ENCODE data around the gene NRXN3.
"Not testable (repeated sequence)": the region's sequence is repeated elsewhere in the genome, so short reads cannot be mapped to it uniquely, and the experiment has no call there.

Gene NRXN3

GRCh38 chr14:78519863-78520262, 349.7 kb downstream of the NRXN3 start:
- DNase-seq (ENCODE audit: low spot score) = peak; percentile 15
- no peak for TF ChIP-seq CTCF (IDR thresholded peaks at IDR 0.05; ENCODE audit: borderline replicate concordance, control extremely low read depth, extremely low read depth, insufficient read depth, missing control alignments)
- in situ Hi-C loops (cut with MboI; ENCODE audit: low sequenced_read_pairs, unreplicated experiment) = no loop called here

- in situ Hi-C loops (cut with MboI; ENCODE audit: low sequenced_read_pairs, unreplicated experiment) = no loop called here
- TF ChIP-seq CTCF (IDR thresholded peaks at IDR 0.05; ENCODE audit: borderline replicate concordance, control extremely low read depth, extremely low read depth, insufficient read depth, missing control alignments) = no peak
- no peak for DNase-seq (ENCODE audit: low spot score)
These were observed 354.0 kb downstream of the NRXN3 start for GRCh38 chr14:78524196-78524595.

GRCh38 chr14:78524766-78525165, 354.6 kb downstream of the NRXN3 start:
- no peak for DNase-seq (ENCODE audit: low spot score)
- in situ Hi-C loops (cut with MboI; ENCODE audit: low sequenced_read_pairs, unreplicated experiment) = no loop called here

DNA sequence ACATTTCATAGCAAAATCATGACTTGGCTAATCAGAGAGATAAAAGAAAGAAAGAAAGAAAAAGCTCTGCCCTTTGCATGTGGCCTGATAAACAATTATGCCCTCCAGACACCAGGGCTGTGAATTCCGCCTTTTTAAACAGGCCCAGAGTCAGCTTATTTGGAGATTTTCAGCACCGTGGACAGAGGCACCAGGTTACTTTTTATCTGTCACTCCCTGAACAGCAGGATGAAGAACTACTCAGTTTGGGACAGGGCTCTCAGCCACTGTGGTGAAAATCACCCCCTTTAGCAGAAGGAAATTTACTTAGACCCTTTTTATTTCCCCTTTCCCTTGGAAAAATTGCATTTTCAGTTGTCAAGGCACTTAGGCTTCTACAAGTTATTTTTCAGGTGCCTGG, 359.9 kb downstream of the NRXN3 start:
- peak; percentile 10 for DNase-seq (ENCODE audit: low spot score)
- no peak for TF ChIP-seq CTCF (IDR thresholded peaks at IDR 0.05; ENCODE audit: borderline replicate concordance, control extremely low read depth, extremely low read depth, insufficient read depth, missing control alignments)
- in situ Hi-C loops (cut with MboI; ENCODE audit: low sequenced_read_pairs, unreplicated experiment) = no loop called here

More at GRCh38 chr14:78524766-78525165, 354.6 kb downstream of the NRXN3 start:
- TF ChIP-seq CTCF (IDR thresholded peaks at IDR 0.05; ENCODE audit: borderline replicate concordance, control extremely low read depth, extremely low read depth, insufficient read depth, missing control alignments) = no peak

DNA sequence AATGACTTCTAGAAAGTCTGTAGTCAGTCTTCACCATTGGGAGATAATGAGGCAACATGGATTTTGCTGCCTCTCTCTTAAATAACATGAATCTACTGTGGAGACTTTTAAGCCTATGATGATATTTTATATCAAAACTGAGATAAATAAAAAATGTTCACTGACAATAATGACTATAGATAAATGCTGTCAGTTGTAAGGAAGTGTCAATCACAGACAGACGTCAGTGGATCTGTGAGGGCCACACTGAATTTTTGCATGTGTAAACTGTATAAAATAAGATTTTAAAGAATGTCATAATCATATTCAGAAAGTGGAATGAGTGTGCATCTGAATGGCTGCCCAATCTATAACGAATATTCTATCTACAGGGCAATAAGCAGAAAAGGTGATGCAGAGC, 364.0 kb downstream of the NRXN3 start:
- TF ChIP-seq CTCF (IDR thresholded peaks at IDR 0.05; ENCODE audit: borderline replicate concordance, control extremely low read depth, extremely low read depth, insufficient read depth, missing control alignments) = no peak
- no peak for DNase-seq (ENCODE audit: low spot score)
- in situ Hi-C loops (cut with MboI; ENCODE audit: low sequenced_read_pairs, unreplicated experiment) = no loop called here

DNA sequence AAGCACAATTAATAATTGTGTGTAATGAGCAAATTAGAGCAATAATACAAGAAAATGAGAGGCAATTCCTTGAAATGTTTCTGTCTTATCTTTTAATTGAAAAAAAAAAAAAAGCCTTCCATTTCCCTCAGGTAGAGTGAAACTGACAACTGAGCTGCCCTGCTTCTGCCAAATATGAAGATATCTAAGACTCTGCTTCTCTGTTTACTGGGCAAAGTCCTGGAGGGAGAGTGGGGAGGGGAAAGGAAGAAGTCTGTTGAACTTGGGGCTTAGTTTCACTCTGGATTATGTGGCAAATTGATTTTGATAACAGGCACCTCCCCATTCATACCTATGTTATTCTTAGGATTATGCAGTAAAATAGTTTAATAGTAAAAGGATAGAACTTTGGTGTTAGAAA, 364.9 kb downstream of the NRXN3 start:
- TF ChIP-seq CTCF (IDR thresholded peaks at IDR 0.05; ENCODE audit: borderline replicate concordance, control extremely low read depth, extremely low read depth, insufficient read depth, missing control alignments) = no peak
- no peak for DNase-seq (ENCODE audit: low spot score)
- in situ Hi-C loops (cut with MboI; ENCODE audit: low sequenced_read_pairs, unreplicated experiment) = no loop called here

DNA sequence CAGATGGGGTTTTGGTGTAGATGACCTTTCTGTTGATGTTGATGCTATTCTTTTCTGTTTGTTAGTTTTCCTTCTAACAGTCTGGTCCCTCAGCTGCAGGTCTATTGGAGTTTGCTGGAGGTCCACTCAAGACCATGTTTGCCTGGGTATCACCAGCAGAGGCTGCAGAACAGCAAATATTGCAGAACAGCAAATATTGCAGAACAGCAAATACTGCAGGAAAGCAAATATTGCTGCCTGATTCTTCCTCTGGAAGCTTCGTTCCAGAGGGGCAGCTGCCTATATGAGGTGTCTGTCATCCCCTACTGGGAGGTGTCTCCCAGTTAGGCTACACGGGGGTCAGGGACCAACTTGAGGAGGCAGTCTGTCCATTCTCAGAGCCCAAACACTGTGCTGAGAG, 371.6 kb downstream of the NRXN3 start:
- in situ Hi-C loops (cut with MboI; ENCODE audit: low sequenced_read_pairs, unreplicated experiment); DNase-seq (ENCODE audit: low spot score): not testable (repeated sequence)
